ENCODE results near the gene ERBB4.

The ERBB4 gene

DNA sequence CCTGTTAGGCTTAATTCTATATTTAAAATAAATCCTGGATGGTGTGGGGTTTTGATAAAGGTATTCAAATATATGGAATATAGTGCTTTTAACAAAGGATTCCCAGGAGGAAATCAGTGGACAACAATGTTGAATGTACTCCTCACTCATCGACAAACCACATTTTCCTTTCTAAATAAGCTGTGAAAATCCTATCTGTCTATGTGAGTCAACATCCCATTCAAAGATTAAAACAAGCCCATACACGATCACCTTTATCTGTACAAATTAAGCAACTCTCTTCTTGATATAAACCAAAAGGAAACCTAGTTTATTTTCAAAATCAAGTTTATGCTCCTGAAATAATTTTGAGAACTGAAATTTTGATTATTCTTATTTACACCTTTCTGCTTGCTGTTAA is 153.4 kb downstream of the ERBB4 start:
- no peak for DNase-seq
- Mint-ChIP-seq H3K27ac (no peak overlapping the region), H3K27me3 (no peaks in the 10 kb centered on the region), H3K4me3 (no peak overlapping the region), H3K9me3 (no peaks in the 10 kb centered on the region), H3K4me1 (ENCODE audit: low read depth) (no peaks in the 10 kb centered on the region), H3K36me3 (ENCODE audit: low read depth) (no peaks in the 10 kb centered on the region)

DNA sequence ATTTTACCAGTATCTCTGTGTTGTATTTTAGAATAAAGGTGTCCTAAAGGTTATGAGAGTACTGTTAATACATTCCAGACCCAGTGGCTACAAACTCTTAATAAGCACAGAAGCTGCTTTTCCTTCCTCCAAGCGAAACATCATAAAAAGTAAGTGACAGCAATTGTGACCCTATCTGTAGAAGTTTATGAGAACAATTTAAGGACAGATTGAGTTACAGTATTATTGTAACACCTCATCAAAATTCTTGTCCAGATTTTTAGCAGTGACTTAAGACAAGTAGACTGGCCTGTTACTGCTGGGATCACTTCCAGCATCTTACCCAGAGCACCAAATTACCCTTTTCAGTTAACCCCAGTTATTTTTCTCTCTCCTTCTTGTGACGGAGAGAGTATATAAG is 154.6 kb downstream of the ERBB4 start:
- Mint-ChIP-seq H3K4me1 (ENCODE audit: low read depth) (no peaks in the 10 kb centered on the region), H3K27me3 (no peaks in the 10 kb centered on the region), H3K36me3 (ENCODE audit: low read depth) (no peaks in the 10 kb centered on the region), H3K9me3 (no peaks in the 10 kb centered on the region), H3K4me3 (no peak overlapping the region), H3K27ac (no peak overlapping the region)
- no peak for DNase-seq

GRCh38 chr2:212381428-212382102 is 157.0 kb downstream of the ERBB4 start:
- H3K27ac Mint-ChIP-seq = no peak overlapping the region
- H3K4me1 Mint-ChIP-seq (ENCODE audit: low read depth) = no peaks in the 10 kb centered on the region
- DNase-seq = no peak
- H3K4me3 Mint-ChIP-seq = no peak overlapping the region
- no peaks in the 10 kb centered on the region for H3K36me3 Mint-ChIP-seq (ENCODE audit: low read depth)
- H3K9me3 Mint-ChIP-seq = no peaks in the 10 kb centered on the region
- no peaks in the 10 kb centered on the region for H3K27me3 Mint-ChIP-seq

DNA sequence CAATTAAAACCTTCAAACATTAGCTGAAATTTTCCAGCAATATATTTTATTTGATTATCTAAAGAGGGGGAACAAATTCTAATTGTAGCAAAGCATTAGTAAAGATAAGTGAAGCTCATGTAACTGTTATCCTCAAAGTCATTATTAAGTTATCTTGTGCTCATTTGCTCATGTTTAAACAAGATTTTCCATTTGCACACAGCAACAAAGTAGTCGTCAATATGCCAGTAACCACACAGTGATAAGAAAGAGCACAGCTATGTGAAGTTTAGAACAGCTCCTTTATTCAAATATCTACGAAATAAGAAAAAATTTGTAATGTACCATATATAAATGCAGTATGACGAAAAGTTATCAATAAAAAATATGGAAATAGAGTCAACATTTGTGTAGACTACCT is 159.5 kb downstream of the ERBB4 start:
- H3K9me3 Mint-ChIP-seq = no peaks in the 10 kb centered on the region

DNA sequence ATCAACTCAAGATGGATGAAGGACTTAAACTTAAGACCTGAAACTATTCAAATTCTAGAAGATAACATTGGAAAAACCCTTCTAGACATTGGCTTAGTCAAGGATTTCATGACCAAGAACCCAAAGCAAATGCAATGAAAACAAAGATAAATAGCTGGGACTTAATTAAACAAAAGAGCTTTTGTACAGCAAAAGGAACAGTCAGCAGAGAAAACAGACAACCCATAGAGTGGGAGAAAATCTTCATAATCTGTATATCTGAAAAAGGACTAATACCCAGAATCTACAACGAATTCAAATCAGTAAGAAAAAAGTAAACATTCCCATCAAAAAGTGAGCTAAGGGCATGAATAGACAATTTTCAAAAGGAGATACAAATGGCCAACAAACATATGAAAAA is 171.2 kb downstream of the ERBB4 start:
- Mint-ChIP-seq H3K36me3 (ENCODE audit: low read depth) (no peaks in the 10 kb centered on the region), H3K27me3 (no peaks in the 10 kb centered on the region), H3K4me1 (ENCODE audit: low read depth) (no peaks in the 10 kb centered on the region), H3K4me3 (no peak overlapping the region), H3K9me3 (peaks cover 4% of the 10 kb centered on the region), H3K27ac (no peak overlapping the region)
- no peak for DNase-seq

More for the DNA sequence above, 159.5 kb downstream of the ERBB4 start:
- no peak overlapping the region for H3K4me3 Mint-ChIP-seq
- no peaks in the 10 kb centered on the region for H3K4me1 Mint-ChIP-seq (ENCODE audit: low read depth)
- H3K27me3 Mint-ChIP-seq = no peaks in the 10 kb centered on the region
- H3K36me3 Mint-ChIP-seq (ENCODE audit: low read depth) = no peaks in the 10 kb centered on the region
- no peak overlapping the region for H3K27ac Mint-ChIP-seq
- DNase-seq = no peak

DNA sequence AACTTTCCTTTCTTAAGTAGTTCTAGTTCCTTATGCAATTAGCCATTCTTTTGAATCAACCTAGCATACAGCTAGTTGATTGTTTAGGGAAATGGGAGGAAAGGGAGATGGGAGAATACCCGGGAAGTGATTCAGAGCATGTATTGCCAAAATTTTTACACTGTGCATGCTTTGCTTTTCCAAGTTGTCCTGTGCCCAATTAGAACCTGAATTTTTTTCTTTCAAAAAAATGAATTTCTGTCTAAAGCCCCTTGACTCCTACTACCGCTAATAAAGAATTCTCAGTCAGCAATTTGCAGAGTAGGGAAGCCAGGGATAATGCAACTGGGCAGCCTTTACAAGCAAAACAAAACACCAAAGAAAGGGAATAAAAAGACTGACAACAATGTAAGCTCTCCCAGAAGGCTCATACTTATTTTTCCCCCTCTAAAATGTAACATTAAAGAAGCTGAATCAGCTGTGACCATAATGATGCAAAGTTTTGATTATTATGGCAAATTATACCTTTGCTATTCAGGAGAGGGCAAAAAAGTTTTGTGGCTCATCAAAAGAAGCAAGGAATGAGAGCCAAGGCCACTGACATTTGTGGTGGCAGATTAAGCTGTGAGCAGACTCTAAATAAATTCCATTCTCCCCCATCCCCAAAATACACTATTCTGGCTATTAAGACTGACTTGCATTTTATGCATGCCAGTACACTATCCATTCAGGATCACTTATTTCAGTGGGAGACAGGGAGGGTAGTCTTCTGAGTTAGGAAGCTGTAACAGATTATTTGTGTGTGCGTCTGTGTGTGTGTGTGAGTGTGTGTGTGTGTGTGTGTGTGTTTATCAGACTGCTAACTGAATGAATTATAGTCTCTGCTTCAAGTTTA is 174.3 kb downstream of the ERBB4 start:
- H3K27me3 Mint-ChIP-seq = no peaks in the 10 kb centered on the region
- no peak overlapping the region for H3K27ac Mint-ChIP-seq
- no peak for DNase-seq
- no peaks in the 10 kb centered on the region for H3K4me1 Mint-ChIP-seq (ENCODE audit: low read depth)
- H3K36me3 Mint-ChIP-seq (ENCODE audit: low read depth) = no peaks in the 10 kb centered on the region
- peaks cover 4% of the 10 kb centered on the region for H3K9me3 Mint-ChIP-seq
- no peak overlapping the region for H3K4me3 Mint-ChIP-seq

DNA sequence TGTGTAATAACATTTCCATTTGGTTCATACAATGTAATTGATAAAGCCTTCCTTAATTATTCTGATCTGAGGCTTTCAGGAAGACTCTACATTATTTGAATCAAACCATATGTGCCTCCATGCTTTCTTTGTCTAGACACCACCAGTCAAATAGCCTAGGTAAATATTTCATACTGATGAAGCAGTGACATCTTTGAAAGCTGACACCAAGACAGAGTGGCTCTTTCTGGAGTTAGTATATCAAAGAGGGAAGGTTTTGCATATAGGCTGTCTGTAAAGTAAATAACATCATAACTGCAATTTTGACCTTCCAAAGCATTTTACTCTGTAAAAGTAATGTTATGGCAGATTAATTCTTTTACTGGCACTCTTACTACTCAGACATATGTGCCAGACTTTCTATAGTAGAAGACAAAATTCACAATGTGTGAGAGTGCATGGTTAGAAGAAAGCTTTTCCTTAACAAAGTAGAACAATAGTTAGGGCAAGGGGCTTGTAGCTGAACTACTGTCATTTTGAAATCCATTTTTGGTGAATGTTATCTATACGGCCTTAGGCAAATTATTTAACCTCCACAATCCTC is 177.3 kb downstream of the ERBB4 start:
- no peak for DNase-seq
- no peak overlapping the region for H3K4me3 Mint-ChIP-seq
- H3K4me1 Mint-ChIP-seq (ENCODE audit: low read depth) = no peaks in the 10 kb centered on the region
- H3K36me3 Mint-ChIP-seq (ENCODE audit: low read depth) = no peaks in the 10 kb centered on the region
- no peaks in the 10 kb centered on the region for H3K9me3 Mint-ChIP-seq
- H3K27me3 Mint-ChIP-seq = no peaks in the 10 kb centered on the region
- H3K27ac Mint-ChIP-seq = no peak overlapping the region

- H3K4me3 Mint-ChIP-seq = no peak overlapping the region
- H3K27ac Mint-ChIP-seq = no peak overlapping the region
- H3K4me1 Mint-ChIP-seq (ENCODE audit: low read depth) = no peaks in the 10 kb centered on the region
- H3K27me3 Mint-ChIP-seq = no peaks in the 10 kb centered on the region
- no peak for DNase-seq
- no peaks in the 10 kb centered on the region for H3K36me3 Mint-ChIP-seq (ENCODE audit: low read depth)
- H3K9me3 Mint-ChIP-seq = no peaks in the 10 kb centered on the region
These were observed 178.5 kb downstream of the ERBB4 start for GRCh38 chr2:212360068-212360460.

DNA sequence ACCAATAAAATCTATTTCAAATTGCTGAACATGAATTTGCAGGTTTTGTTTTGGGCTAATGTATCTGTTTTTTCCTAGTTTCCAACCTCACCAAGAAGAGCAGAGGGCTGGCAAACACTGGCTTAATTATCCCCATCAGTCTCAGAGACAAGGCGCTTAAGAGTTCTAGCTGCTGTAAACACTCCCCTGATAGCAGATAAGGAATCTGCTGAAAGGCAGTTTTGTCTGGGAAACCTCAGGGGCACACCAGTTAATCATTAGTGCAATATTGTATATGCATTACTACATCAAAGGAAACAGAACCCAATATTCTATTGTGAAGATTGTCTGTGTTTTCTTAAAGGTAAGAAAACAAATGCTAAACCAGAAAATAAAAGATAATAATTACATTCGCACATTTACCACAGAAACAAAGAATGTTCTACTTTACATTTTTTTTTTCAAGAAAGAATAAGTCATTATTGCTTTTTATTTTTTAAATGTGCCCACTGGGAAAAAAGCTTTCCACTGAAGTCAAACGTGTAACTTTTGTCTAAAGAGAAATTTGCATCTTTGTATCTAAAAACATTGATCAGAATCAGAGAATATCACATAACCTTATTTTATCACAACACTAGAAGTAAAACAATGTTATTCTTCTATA is 179.1 kb downstream of the ERBB4 start:
- Mint-ChIP-seq H3K36me3 (ENCODE audit: low read depth) (no peaks in the 10 kb centered on the region), H3K27me3 (no peaks in the 10 kb centered on the region), H3K27ac (no peak overlapping the region), H3K9me3 (no peaks in the 10 kb centered on the region), H3K4me3 (no peak overlapping the region), H3K4me1 (ENCODE audit: low read depth) (no peaks in the 10 kb centered on the region)
- no peak for DNase-seq

DNA sequence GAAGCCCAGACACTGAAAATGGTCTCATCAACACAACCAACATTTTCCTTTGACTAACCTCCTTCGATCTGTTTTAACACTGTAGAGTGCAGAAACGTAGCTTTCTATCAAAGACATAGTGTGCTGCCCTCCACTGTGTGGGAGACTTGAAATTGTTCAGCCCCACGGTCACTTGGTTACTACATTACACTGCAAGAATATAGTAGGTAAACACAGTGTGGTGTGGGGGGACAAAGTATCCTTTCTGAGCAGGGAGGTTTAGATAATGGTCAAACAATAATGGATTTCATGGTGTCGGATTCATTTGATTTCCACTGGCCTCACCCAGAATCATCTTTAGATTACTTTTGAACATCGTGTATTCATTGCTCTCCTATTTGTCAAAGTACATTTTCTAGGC is 181.0 kb downstream of the ERBB4 start:
- Mint-ChIP-seq H3K36me3 (ENCODE audit: low read depth) (no peaks in the 10 kb centered on the region), H3K27me3 (no peaks in the 10 kb centered on the region), H3K4me3 (no peak overlapping the region), H3K4me1 (ENCODE audit: low read depth) (no peaks in the 10 kb centered on the region), H3K27ac (no peak overlapping the region), H3K9me3 (no peaks in the 10 kb centered on the region)
- no peak for DNase-seq

DNA sequence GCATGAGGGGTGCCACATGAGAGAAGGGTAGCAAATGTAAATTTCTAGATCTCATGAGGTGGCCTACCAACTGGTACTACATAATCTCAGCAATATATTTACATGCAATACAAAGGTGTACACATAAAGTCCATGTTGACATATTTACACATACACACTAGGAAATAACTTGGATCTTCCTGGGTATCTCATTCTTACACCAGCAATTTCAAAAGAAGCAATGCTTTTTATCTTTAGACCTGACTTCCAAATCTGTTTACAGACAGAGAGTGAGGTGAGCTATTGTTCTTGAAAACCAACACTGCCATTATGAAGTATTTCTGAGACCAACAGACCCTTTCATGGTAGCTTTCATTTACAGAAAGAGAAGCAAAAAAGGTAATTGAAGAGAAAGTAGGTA is 184.2 kb downstream of the ERBB4 start:
- DNase-seq = no peak
- Mint-ChIP-seq H3K4me1 (ENCODE audit: low read depth) (no peaks in the 10 kb centered on the region), H3K9me3 (no peaks in the 10 kb centered on the region), H3K27ac (no peak overlapping the region), H3K4me3 (no peak overlapping the region), H3K27me3 (no peaks in the 10 kb centered on the region), H3K36me3 (ENCODE audit: low read depth) (no peaks in the 10 kb centered on the region)

GRCh38 chr2:212348501-212348900 is 190.1 kb downstream of the ERBB4 start:
- H3K27me3 Mint-ChIP-seq = no peaks in the 10 kb centered on the region
- peaks cover 2% of the 10 kb centered on the region for H3K9me3 Mint-ChIP-seq
- H3K4me1 Mint-ChIP-seq (ENCODE audit: low read depth) = no peaks in the 10 kb centered on the region
- H3K27ac Mint-ChIP-seq = no peak overlapping the region
- DNase-seq = no peak
- no peak overlapping the region for H3K4me3 Mint-ChIP-seq
- H3K36me3 Mint-ChIP-seq (ENCODE audit: low read depth) = no peaks in the 10 kb centered on the region

GRCh38 chr2:212346865-212347264 is 191.7 kb downstream of the ERBB4 start:
- H3K36me3 Mint-ChIP-seq (ENCODE audit: low read depth) = no peaks in the 10 kb centered on the region
- H3K4me3 Mint-ChIP-seq = no peak overlapping the region
- H3K27me3 Mint-ChIP-seq = no peaks in the 10 kb centered on the region
- H3K27ac Mint-ChIP-seq = no peak overlapping the region
- peaks cover 2% of the 10 kb centered on the region for H3K9me3 Mint-ChIP-seq
- DNase-seq = no peak
- no peaks in the 10 kb centered on the region for H3K4me1 Mint-ChIP-seq (ENCODE audit: low read depth)

- H3K27me3 Mint-ChIP-seq = no peaks in the 10 kb centered on the region
- DNase-seq = no peak
- H3K9me3 Mint-ChIP-seq = peaks cover 2% of the 10 kb centered on the region
- no peaks in the 10 kb centered on the region for H3K36me3 Mint-ChIP-seq (ENCODE audit: low read depth)
- no peak overlapping the region for H3K4me3 Mint-ChIP-seq
- no peak overlapping the region for H3K27ac Mint-ChIP-seq
- H3K4me1 Mint-ChIP-seq (ENCODE audit: low read depth) = no peaks in the 10 kb centered on the region
These were observed 192.6 kb downstream of the ERBB4 start for GRCh38 chr2:212345966-212346365.

- Mint-ChIP-seq H3K27me3 (no peaks in the 10 kb centered on the region), H3K9me3 (peaks cover 2% of the 10 kb centered on the region)
These were observed 194.5 kb downstream of the ERBB4 start for GRCh38 chr2:212344131-212344530.

More at GRCh38 chr2:212344131-212344530, 194.5 kb downstream of the ERBB4 start:
- H3K36me3 Mint-ChIP-seq (ENCODE audit: low read depth) = no peaks in the 10 kb centered on the region
- no peaks in the 10 kb centered on the region for H3K4me1 Mint-ChIP-seq (ENCODE audit: low read depth)
- no peak for DNase-seq
- no peak overlapping the region for H3K27ac Mint-ChIP-seq
- H3K4me3 Mint-ChIP-seq = no peak overlapping the region

Measured in activated T-cell treated with anti-CD3 and anti-CD28 coated beads, Interleukin-2, amount 50 U/mL, for 24 hours (primary cell).